Upper lobe of left lung (tissue), 6 donors: ENCODE results near the gene SLC10A6. TPM values are rescaled to one million over a fixed set of nuclear protein-coding genes. Genes with fewer than 3 reads are reported as not detected.
A peak's percentile ranks its signal among the peaks of the same experiment; 100 is the strongest.

ENCODE experiments used
- ATAC-seq, 2 donors: fragments of 200-7000 bp; cut with Tn5 transposase; one replicate each; pipeline ENCODE4 v1.9.1; 2022; ENCODE audit warnings: mild to moderate bottlenecking in 2 of 2, moderate library complexity in 2 of 2; ENCODE audit not compliant: low FRiP score in 2 of 2
- DNase-seq, 2 donors: peaks; one replicate each; pipeline ENCODE4 v3.0.0-alpha.2; 2019 to 2020
- H3K27ac ChIP-seq, 4 donors: fragments of 200-600 bp; sonication (generic); one replicate each; pipeline ENCODE4 v1.5.1; 2016 to 2019
- H3K27me3 ChIP-seq, 4 donors: fragments of 200-600 bp; sonication (generic); one replicate each; pipeline ENCODE4 v1.5.1; 2017 to 2019
- H3K36me3 ChIP-seq, 4 donors: fragments of 200-600 bp; sonication (generic); one replicate each; pipeline ENCODE4 v1.5.1; 2016 to 2019
- H3K4me1 ChIP-seq, 4 donors: fragments of 200-600 bp; sonication (generic); one replicate each; pipeline ENCODE4 v1.5.1; 2018 to 2019
- H3K4me3 ChIP-seq, 4 donors: fragments of 200-600 bp; sonication (generic); one replicate each; pipeline ENCODE4 v1.5.1; 2017 to 2019; ENCODE audit warnings: mild to moderate bottlenecking in 2 of 4, moderate library complexity in 1 of 4
- H3K9me3 ChIP-seq, 4 donors: fragments of 200-600 bp; sonication (generic); one replicate each; pipeline ENCODE4 v1.5.1; 2018 to 2019
- CTCF ChIP-seq, 6 experiments: fragments of 450-650 bp in 4 of 6; fragments of 200-600 bp in 2 of 6; sonication (generic) in 2 of 6; IDR thresholded peaks; one replicate each; pipeline ENCODE4 v1.5.1; 2016 to 2019; ENCODE audit warnings: antibody characterized with exemption in 6 of 6
- EP300 ChIP-seq, 4 donors: sonication (generic); formaldehyde crosslinking; IDR thresholded peaks; one replicate each; pipeline ENCODE4 v1.5.1; 2017; ENCODE audit warnings: antibody characterized with exemption in 4 of 4, control low read depth in 2 of 4
- POLR2A ChIP-seq, 4 donors: fragments of 450-650 bp; IDR thresholded peaks; one replicate each; pipeline ENCODE4 v1.5.1; 2016 to 2017; ENCODE audit warnings: antibody characterized with exemption in 4 of 4, mild to moderate bottlenecking in 2 of 4
- POLR2AphosphoS5 ChIP-seq, 2 donors: sonication (generic); formaldehyde crosslinking; IDR thresholded peaks; one replicate each; pipeline ENCODE4 v1.5.1; 2017; ENCODE audit warnings: antibody characterized with exemption in 2 of 2
- WGBS, 2 donors: methylation state at CpG; one replicate each; pipeline ENCODE4 v1.1.5; 2017 to 2018; 5-methylcytosine and 5-hydroxymethylcytosine counted together
- total RNA-seq, 6 donors: library from RNA; depleted of rRNA in 4 of 6; stranded (reverse); fragments of >200 nt in 4 of 6; gene quantifications; one replicate each; pipeline versions ENCODE4 v1.1.0 to v1.2.1, GENCODE V29; 2016 to 2021
- donor health status: DM: no; HTN: no; CAD: no; lungs with moderate emphysema.
- donor health status: DM: no; HTN: yes; CAD: no; lungs with severe emphysema.

SLC10A6 gene
- total RNA-seq, 6 donors from 2014 or later = 0.27 to 3.4 (median 0.76) TPM; not detected in 1

- WGBS, 2 donors = 60 to 71% methylated on average over 2 of the region's 2 CpGs
- Histone ChIP-seq H3K27ac (no peak overlapping the region), H3K4me3 (no peak overlapping the region), H3K36me3 (no peaks in the 10 kb centered on the region), H3K9me3 (no peaks in the 10 kb centered on the region), H3K27me3 (no peaks in the 10 kb centered on the region), H3K4me1 (peaks cover 0 to 5% (median 0%) of the 10 kb centered on the region in 4 donors)
- ATAC-seq (peak in 1 of 2 donors; percentile 23), DNase-seq (no peak)
- TF ChIP-seq POLR2AphosphoS5 (IDR thresholded peaks at IDR 0.05) (no peak), EP300 (IDR thresholded peaks at IDR 0.05) (no peak), POLR2A (IDR thresholded peaks at IDR 0.05) (no peak), CTCF (IDR thresholded peaks at IDR 0.05) (no peak)
Observed at GRCh38 chr4:86855572-86855971, 6.4 kb upstream of the SLC10A6 start.

- no peaks in the 10 kb centered on the region for H3K9me3 ChIP-seq
- H3K27me3 ChIP-seq = no peaks in the 10 kb centered on the region
- ATAC-seq = no peak
- H3K4me3 ChIP-seq = no peak overlapping the region
- DNase-seq = no peak
- TF ChIP-seq POLR2AphosphoS5 (IDR thresholded peaks at IDR 0.05) (no peak), CTCF (IDR thresholded peaks at IDR 0.05) (no peak), EP300 (IDR thresholded peaks at IDR 0.05) (no peak)
- WGBS, 2 donors = 88 to 97% methylated on average over 5 of the region's 5 CpGs
- no peak overlapping the region for H3K27ac ChIP-seq
- peaks cover 0 to 5% (median 0%) of the 10 kb centered on the region in 4 donors for H3K4me1 ChIP-seq
- H3K36me3 ChIP-seq = no peaks in the 10 kb centered on the region
Observed at GRCh38 chr4:86853209-86853608, 4.0 kb upstream of the SLC10A6 start.

GRCh38 chr4:86848136-86848535, 1.0 kb downstream of the SLC10A6 start:
- Histone ChIP-seq H3K36me3 (no peaks in the 10 kb centered on the region), H3K4me3 (no peak overlapping the region), H3K4me1 (no peaks in the 10 kb centered on the region), H3K27ac (no peak overlapping the region), H3K9me3 (no peaks in the 10 kb centered on the region), H3K27me3 (no peaks in the 10 kb centered on the region)
- ATAC-seq = no peak
- no peak for TF ChIP-seq CTCF (IDR thresholded peaks at IDR 0.05)
- no peak for TF ChIP-seq POLR2A (IDR thresholded peaks at IDR 0.05)
- 71 to 76% methylated on average over 6 to 7 of the region's 7 CpGs for WGBS, 2 donors
- no peak for DNase-seq

- DNase-seq (no peak), ATAC-seq (no peak)
- no peaks in the 10 kb centered on the region for H3K36me3 ChIP-seq
- H3K27me3 ChIP-seq = no peaks in the 10 kb centered on the region
- 70 to 84% methylated on average over 4 of the region's 4 CpGs for WGBS, 2 donors
- H3K4me3 ChIP-seq = no peak overlapping the region
- TF ChIP-seq CTCF (IDR thresholded peaks at IDR 0.05) = no peak
- no peak for TF ChIP-seq EP300 (IDR thresholded peaks at IDR 0.05)
- no peak for TF ChIP-seq POLR2AphosphoS5 (IDR thresholded peaks at IDR 0.05)
- no peak for TF ChIP-seq POLR2A (IDR thresholded peaks at IDR 0.05)
- no peaks in the 10 kb centered on the region for H3K9me3 ChIP-seq
- no peaks in the 10 kb centered on the region for H3K4me1 ChIP-seq
- no peak overlapping the region for H3K27ac ChIP-seq
Observed at GRCh38 chr4:86847571-86847970, 1.6 kb downstream of the SLC10A6 start.

GRCh38 chr4:86846921-86847320, 2.3 kb downstream of the SLC10A6 start:
- no peaks in the 10 kb centered on the region for H3K36me3 ChIP-seq
- no peaks in the 10 kb centered on the region for H3K27me3 ChIP-seq
- DNase-seq (no peak), ATAC-seq (no peak)
- H3K4me1 ChIP-seq = no peaks in the 10 kb centered on the region
- H3K9me3 ChIP-seq = no peaks in the 10 kb centered on the region
- H3K27ac ChIP-seq = no peak overlapping the region
- TF ChIP-seq CTCF (IDR thresholded peaks at IDR 0.05) (no peak), POLR2AphosphoS5 (IDR thresholded peaks at IDR 0.05) (no peak), POLR2A (IDR thresholded peaks at IDR 0.05) (no peak), EP300 (IDR thresholded peaks at IDR 0.05) (no peak)
- no peak overlapping the region for H3K4me3 ChIP-seq
